ENCODE results near the gene WDR44.

- TF ChIP-seq CTCF (conservative IDR thresholded peaks at IDR 0.05; ENCODE audit: low read length), result no peak
- TF ChIP-seq EZH2phosphoT487 (IDR thresholded peaks at IDR 0.05; ENCODE audit: borderline replicate concordance), result no peak
These were observed 151.4 kb downstream of the WDR44 start for GRCh38 chrX:118497180-118497818.

Data from Loucy (cell line).